Fibroblast of lung (primary cell): ENCODE data around the gene SLC24A1.

Experiments used
- CTCF ChIP-seq, 2 donors: IDR thresholded peaks in 1 of 2; conservative IDR thresholded peaks in 1 of 2; 1 replicate in 1 of 2; 2 replicates in 1 of 2; pipeline ENCODE4 v1.5.1; 2011 to 2012; ENCODE audit warnings: low read length in 2 of 2, control low read depth in 1 of 2, inconsistent platforms in 1 of 2, low read depth in 1 of 2, mild to moderate bottlenecking in 1 of 2
- EZH2 ChIP-seq: IDR thresholded peaks from 2 replicates; pipeline ENCODE4 v1.5.1; 2012; ENCODE audit warnings: low read length, control low read depth, mild to moderate bottlenecking; ENCODE audit errors: missing control alignments

- TF ChIP-seq CTCF (conservative IDR thresholded peaks at IDR 0.05 in 1 of 2, IDR thresholded peaks at IDR 0.05 in 1 of 2; ENCODE audit: low read depth in 1 of 2, low read length in 2 of 2) (no peak), EZH2 (no peak)
These were observed at the start of gene SLC24A1 for GRCh38 chr15:65621638-65622037.
